GM18520 (cell line): Measurements from ENCODE around the gene CBX3.
"Not testable (repeated sequence)": the region's sequence is repeated elsewhere in the genome, so short reads cannot be mapped to it uniquely, and the experiment has no call there.

Experiments used
- ATAC-seq: cut with Tn5 transposase; IDR thresholded peaks from one replicate; pipeline ENCODE4 v1.9.1; 2021; ENCODE audit not compliant: unreplicated experiment

CBX3 gene

DNA sequence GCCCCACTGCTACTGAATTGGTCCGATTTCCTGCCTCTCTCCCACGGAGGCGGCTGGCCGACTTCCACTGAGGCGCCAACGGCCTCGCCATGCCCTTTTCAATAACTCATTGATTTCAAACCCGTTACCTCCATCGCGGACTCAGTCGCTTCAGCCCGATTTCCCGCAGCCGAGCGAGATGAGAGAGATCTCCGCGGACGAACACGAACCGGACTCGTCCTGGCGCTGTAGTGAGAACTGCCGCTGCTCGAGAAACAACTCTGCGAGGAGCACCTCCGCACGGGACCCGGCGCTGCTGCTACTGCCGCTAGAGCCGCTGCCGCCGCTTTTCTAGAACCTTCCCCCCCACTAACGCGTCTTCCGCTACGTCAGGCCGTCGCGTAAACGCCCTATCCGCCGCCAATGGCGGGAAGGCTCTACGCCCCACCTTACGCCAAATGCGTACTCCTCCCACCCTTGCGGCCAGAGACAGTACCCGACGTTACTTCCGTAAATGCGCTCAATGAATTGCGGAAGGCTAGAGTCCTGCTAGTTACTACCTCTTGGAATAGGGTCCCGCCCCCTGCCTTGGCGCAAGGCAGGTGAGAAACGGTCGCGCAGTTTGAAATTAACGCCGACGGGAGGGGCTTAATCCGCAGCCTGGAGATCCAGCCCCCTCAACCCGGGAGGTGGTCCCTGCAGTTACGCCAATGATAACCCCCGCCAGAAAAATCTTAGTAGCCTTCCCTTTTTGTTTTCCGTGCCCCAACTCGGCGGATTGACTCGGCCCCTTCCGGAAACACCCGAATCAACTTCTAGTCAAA, 900 bp upstream of the CBX3 start, which contains the start of gene HNRNPA2B1:
Gene HNRNPA2B1 (minus strand): TSS at position 303 of the 803 bp plus-strand sequence. CDS start 169 bp downstream, at position 134.
- ATAC-seq = peak; percentile 58

DNA sequence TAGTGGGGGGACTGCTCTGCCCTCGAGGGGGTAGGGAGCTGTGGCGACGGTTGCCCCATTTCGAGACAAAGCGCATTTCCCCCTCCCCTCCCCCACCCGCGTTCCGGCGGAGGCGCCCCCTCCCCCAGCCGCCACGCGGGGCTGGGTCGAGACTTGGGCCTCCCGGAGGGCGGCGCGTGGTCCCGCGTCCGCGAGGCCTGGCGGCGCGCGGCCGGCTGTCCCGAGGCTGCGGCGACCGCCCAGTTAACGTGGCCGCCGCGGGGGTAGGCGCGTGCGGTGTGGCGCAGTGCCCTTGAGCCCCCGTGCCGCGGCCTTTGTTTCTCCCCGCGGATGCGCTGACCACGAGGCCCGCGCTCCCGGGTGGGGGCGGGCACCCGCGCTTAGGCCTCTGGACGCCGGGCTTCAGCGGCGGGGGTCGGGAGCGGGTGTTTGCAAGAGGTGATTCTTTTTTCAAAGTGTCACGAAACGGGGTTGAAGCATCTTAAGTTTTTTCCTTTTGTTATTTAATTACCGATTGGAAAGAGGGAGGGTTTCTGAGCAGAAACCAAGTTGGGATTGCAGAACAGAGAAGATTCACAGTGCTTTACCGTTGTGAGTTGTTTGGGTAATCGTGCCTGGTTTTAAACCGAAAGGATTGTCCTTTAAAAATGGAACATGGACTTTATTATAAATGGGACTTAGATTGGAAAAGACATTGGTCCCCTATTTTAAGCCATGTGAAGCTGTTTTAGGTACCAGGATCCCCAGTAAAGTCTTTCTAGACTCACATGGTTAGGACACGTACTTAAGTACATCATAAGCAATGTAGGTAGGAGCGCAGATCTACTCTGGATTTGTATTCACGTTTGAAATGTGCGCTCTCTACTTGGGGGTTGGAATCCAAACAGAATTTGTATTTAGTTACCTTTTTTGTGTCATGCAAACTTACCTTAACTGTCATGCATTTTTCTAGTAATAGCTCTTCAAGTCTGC, 760 bp downstream of the CBX3 start:
- no peak for ATAC-seq

DNA sequence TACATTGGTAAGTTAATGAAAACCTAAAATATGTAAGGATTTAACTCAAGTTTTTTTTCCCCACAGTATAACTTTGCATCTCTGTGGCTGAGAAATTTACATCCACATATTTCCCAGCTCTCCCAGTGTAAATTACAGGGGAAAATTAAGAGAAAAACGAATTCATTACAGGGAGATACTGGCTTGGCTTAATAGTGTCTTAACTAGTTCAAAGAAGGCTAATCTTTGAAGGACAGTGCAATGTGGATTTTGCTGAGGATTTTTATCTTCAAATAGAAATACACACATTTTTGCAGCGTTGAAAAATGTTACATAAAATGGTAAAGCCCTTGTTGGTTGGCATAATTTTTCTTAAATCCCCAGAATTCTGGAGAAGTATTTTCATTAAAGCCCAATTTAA, 1.5 kb downstream of the CBX3 start:
- ATAC-seq = no peak

DNA sequence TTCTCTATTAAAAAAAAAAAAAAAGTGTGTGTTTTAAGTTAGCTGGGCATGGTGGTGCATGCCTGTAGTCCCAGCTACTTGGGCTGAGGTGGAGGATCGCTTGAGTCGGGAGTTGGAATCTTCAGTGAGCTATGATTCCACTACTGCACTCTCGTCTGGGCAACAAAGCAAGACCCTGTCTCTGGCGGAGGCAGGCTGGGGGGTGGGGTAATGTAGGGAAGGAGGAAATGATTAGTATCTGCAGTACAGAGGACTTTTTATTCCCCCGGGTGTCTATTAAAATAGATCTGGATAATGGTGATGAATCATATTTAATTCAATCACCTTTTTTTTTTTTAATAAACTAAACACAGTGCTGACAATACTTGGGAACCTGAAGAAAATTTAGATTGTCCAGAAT, 6.5 kb downstream of the CBX3 start:
- no peak for ATAC-seq

DNA sequence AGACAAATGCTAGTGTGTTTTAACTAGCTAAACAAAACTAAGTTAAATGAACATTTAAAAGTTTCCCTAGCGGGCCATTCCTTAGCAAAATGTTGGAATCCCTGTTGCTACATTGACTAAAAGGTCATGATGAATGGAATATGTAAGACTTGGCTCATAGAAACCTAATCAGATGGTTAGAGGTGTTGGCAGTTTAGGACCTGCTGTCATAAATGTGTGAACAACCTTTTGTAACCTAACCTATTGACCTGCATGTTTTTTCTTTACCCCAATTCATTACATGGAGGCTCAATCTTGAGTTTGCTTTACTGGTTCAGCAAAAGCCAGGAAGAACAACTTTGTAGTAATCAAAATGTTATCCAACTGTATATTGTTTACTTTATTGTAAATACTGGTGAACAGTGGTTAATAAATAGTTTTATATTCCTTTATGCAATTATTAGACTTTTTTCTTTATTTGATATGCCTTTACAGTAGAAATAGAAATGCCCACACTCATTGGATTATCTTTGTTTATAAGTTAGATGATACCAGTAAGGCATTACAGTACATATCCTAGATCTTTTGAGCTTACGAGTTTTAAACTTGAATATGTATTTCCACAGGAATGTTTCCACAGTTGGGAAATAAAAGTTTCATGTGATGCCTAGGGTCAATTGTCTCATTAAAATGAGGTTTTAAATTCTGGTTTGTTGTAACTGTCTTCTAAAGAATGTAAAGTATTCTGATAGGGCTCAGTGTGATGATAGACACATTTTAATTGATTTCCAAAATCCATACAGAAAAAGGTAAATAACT, 11.6 kb downstream of the CBX3 start:
- ATAC-seq = no peak

DNA sequence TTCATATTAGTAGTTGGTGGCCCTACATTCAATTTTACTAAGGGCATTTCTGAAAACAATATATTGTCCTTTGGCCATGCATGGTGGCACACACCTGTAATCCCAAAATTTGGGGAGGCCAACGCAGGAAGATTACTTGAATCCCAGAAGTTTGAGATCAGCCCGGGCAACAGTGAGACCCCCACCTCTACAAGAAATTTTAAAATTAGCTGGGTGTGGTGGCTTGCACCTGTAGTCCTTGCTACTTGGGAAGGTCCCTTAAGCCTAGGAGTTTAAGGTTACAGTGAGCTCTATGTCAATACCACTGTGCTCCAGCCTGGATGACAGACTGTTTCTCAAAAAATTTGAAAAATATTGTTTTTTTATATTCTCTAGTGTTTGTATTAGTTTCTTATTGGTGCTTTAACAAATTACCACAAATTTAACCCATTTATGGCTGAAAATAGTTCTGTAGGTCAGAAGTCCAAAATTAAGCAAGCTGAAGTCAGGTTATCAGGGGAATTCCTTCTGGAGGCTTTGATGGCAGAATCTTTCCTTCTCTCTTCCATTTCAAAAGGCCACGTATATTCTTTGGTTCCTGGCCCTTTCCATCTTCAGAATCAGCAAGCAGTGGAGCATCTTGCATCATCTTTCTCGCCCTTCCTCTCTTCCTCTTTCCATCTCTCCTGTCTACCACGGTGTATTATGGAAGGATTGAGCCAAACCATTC, 12.4 kb downstream of the CBX3 start:
- no peak for ATAC-seq

DNA sequence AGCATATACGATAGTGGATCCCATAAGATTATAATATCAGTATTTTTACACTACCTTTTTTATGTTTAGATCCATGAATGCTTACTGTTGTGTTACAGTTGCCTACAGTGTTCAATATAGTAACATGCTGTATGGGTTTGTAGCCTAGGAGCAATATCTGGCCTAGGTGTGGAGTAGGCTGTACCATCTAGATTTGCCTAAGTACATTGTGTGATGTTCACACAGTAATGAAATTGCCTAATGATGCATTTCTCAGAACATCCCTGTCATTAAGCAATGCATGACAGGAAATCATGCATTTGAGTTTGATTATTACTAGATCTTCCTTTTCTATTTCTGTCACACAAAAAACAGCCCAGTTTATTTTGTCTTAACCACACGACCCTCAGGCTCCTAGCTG, 14.5 kb downstream of the CBX3 start:
- no peak for ATAC-seq

DNA sequence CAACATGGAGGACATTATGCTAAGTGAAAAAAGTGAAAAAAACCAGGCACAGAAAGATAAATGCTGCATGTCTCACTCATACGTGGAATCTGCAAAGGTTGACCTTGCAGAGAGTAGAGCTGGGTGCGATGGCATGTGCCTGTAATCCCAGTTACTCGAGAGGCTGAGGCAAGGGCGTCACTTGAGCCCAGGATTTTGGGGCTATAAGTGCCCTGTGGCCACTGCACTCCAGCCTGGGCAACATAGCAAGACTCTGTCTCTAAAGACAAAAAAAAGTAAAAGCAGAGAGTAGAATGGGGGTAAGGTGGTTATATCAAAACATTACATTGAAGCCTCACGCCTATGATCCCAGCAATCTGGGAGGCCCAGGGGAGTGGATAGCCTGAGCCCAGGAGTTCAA, 22.8 kb downstream of the CBX3 start:
- ATAC-seq = no peak

DNA sequence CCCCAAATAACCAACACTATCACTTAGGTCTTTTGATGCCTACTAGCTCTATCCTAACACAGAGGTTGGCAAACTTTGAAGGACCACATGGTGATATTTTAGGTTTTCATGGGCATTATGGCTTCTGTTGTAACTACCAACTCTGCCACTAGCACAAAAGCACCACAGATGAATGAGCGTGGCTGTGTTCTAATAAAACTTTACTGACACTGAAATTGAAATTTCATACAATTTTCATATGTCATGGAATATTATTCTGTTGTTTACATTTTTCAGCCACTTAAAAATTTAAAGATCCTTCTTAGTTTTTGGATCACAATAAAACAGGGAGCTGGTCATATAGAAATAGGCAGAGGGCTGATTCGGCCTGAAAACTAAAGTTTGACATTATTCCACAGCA, 26.4 kb downstream of the CBX3 start:
- no peak for ATAC-seq

DNA sequence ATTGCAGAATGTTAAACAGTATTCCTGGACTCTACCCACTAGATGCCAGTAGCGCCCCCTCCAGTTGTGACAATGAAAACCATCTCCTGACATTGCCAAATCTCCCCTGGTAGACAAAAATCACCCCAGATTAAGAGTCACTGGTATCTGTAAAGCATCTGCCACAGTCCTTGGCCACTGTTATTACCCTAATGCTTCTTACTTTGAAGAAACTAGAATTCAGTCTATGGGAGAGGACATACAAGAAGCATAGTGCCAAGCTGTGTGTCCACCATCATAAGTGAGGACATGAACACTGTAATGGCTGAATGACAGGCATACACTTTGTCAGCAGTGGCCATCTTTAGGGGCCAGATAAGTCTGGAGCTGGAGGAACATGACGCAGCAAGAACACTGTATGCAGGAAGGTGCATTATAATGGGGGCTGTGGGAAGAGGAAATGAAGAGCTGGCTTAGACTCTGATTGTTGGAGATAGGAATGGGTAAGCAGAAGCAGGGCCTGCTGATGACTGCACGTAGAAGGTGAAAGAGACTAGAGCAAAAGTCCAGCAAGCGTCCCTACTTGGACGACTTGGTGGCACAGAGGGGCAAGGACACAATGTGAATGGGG, 32.5 kb downstream of the CBX3 start:
- ATAC-seq = no peak

DNA sequence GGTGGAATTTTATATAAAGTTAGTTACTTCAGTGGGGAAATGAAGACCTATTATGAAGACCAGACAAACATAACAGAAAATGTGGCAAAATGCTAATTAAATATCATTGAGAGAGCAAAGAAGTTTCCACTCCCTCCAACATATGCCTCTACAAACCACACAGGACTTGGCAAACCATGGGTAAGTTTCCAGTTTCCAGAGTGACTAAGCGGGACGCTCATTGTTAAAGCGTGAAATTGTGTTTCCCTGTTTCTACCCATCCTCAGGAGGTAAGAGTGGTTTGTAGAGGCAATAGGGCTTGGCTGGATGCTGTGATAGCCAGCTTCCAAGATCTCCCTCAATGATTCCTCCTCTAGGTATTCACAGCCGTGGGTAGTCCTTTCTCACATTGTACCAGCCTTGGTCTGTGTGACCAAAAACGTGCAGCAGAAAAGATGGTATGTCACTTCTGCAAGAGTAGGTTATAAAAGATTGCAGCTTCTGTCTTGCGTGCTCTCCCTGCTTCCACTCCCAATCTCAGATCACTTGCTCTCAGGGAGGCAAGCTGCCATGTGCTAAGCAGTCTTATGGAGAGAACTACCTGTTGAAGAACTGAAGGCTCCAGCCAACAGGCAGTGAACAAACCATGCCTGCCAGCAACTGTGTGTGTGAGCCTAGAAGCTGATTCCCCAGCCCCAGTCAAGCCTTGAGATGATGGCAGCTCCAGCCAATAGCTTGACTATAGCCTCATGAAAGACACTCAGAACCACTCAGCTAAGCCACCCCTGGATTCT, 35.7 kb downstream of the CBX3 start:
- no peak for ATAC-seq

DNA sequence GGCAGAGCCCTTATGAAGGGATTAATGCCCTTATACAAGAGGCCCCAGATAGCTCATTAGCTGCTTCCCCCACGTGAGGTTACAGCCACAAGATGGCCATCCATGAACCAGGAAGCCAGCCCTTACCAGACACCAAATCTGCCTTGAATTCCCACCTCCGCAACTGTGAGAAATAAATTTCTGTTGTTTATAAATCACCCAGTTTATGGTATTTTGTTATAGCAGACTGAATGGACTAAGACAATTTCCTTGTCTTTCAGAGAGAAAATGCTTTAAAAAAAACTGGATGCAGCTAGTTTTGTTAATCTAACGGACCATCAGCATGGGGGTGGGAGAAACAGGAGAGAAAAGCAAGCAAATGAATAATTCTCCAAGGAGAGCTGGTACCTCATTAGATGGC, 36.5 kb downstream of the CBX3 start:
- ATAC-seq = no peak

DNA sequence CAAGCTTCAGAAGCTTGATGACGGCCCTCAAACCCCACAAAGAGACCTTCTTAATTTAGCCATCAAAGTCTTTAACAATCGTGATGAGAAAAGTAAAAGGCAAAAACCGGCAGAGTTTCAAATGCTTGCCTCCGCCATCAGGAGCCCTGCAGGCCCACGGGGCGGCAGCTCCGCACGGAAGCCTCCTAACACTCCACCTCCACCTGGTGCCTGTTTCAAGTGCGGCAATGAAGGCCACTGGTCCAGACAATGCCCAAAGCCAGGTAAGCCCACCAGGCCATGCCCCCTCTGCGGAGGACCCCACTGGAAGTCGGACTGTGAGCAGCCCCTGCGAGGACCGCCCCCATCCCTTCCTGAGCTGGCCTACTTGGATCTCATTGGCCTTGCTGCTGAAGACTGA, 43.6 kb downstream of the CBX3 start:
- ATAC-seq = no peak

DNA sequence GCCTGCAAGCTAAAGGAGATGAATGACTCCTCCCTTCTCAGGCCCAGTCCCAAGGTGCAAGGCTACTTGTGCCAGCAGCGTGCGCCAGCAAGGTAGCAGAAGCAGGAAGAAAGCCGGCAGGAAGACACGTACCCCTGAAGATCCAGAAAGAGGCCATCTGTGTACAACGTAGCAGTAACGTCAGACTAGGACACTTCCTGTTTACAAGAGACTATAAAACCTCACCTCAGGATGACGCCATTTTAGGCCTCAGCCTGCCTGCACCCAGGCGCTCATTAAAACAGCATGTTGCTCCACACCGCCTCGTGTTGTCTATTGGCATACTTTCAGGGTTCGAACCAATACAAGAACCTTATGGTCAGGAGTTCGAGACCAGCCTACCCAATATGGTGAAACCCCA, 48.7 kb downstream of the CBX3 start:
- ATAC-seq = no peak

DNA sequence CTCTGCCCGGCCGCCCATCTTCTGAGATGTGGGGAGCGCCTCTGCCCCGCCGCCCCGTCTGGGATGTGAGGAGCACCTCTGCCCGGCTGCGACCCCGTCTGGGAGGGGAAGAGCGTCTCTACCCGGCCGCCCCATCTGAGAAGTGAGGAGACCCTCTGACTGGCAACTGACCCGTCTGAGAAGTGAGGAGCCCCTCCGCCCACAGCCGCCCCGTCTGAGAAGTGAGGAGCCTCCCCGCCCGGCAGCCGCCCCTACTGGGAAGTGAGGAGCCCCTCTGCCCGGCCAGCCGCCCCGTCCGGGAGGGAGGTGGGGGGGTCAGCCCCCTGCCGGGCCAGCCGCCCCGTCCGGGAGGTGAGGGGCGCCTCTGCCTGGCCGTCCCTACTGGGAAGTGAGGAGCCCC, 60.3 kb downstream of the CBX3 start:
- ATAC-seq = not testable (repeated sequence)
